ENCODE data around the gene CALHM5.
A peak's percentile ranks its signal among the peaks of the same experiment; 100 is the strongest.

The CALHM5 gene

DNA sequence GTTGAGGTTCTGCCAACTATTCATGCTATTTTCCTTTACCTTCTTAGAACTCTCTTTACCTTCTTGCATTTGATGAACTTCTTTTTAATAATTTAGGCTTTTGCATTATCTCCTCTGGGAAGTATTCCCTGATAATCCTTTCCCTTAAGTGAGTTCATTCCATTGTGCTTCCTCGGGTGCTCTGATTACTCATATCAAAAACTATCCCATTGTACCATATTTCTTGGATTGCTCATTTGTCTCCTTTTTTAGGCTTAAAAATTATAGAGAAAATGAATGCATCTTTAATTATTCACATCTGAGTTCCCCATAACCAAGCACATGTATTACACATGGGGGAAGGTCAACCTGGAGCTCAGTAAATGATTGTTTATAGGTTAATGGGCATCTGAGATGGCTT, 44.6 kb downstream of the CALHM5 start:
- DNase-seq: no peak

DNA sequence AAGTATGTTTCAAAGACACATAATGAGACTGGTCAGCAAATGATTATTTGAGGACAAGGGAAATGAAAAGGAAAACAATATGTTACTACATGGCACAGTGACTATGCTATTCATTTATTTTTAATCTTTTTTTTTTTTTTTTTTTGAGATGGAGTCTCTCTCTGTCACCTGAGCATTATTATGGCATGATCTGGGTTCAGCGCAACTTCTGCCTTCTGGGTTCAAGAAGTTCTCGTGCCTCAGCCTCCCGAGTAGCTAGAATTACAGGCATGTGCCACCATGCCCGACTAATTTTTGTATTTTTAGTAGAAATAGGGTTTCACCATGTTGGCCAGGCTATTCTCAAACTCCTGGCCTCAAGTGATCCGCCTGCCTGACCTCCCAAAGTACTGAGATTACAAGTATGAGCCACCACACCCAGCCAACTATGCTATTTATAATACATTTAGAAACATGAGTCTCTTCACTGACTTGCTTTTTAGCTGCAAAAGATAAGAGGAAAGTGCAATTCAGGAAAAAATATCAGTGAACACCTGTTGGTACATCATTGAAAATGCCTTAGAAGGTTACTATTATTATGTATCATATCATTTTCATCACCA, 45.5 kb downstream of the CALHM5 start:
- no peak for DNase-seq

DNA sequence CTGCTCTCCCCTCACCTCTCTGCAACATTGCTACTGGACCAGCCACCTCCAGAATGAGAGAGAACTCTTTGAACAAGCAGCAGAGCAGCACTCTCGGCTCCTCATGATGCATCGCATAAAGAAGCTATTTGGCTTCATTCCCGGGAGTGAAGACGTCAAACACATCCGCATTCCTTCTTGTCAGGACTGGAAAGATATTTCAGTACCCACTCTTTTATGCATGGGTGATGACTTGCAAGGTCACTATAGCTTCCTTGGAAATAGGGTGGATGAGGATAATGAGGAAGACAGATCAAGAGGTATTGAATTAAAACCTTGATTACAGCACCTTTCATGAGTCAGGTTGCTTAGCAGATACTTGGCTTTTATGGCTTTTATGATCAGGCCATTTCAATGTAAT, 46.5 kb downstream of the CALHM5 start:
- no peak for DNase-seq

DNA sequence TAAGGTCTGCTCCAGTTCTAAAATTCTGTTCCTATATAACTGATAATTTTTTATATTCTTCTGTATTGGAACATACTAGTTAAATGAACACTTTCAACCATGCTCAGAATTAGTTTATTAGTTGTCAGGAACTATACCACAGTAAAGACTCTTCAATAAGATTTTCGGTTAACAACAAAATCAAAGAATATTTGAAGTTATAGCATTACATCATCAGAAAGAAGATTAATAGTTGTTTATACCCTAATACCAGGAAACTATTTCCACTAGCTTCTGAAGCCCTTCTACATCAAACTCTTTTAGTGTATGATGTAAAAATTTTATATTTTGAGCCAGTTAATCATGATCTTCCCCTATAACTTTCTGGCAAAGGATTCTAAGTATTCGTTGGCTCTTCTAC, 48.7 kb downstream of the CALHM5 start:
- DNase-seq: no peak

DNA sequence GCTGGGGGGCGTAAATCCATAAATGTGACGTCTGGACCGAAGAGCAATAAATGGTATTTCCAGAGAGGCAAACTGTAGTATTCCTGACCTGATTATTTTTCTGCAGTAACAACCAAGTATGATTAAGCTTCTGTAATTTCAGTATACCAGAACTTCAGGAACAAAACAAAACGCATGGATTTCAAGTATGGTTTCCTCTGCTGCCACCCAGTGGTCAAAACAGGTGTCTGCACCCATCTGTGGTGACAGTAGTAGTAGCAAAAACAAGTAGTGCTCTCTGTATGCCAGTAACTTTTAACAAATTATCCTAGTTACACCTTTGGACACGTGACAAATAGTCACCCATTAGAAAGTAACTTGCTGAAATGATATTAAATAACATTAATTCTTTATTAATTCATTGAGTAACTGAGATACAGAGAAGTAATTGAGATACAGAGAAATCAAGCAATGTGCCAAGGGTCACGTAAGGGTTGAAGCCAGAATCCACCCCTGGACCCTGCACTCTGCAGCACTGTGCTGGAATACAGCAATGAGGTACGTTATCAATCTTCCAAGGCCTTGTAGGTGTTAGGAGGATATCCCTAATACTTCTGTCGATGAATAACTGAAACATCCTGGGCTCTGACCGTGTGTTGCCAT, 50.1 kb downstream of the CALHM5 start:
- DNase-seq: peak; percentile 56

DNA sequence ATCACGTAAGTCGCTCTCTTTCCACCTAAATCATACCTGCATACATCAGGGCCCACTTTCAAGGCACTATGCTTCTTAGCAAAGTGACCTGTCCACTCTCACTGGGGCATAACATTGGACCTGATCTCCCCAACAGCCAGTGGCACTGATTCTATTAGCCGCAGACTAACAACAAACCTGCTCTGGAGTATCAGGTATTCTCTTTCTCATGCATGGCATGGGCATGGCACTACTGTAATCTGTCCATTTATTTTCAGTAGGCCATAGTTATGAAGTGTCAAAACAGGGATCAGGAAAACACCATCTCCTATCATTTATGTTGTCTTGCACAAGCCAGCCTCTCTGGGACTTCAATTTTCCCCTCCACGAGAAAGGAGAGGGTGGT, 50.6 kb downstream of the CALHM5 start:
- DNase-seq: no peak

DNA sequence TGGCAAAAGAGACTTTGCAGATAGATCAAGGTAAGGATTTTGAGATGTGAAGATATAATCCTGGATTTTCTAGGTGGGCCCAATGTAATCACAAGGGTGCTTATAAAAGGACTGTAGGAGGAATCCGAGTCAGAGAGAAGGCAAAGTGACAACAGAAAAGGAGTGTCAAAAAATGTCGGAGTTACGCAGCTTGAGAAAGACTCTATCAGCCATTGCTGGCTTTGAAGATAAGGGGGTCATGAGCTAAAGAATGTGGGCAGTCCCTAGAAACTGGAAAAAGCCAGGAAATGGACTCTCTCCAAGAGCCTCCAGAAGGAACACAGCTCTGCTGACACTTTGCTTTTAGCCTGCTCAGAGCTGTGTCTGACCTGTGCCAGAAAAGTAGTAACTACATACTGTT, 51.2 kb downstream of the CALHM5 start:
- DNase-seq: no peak

DNA sequence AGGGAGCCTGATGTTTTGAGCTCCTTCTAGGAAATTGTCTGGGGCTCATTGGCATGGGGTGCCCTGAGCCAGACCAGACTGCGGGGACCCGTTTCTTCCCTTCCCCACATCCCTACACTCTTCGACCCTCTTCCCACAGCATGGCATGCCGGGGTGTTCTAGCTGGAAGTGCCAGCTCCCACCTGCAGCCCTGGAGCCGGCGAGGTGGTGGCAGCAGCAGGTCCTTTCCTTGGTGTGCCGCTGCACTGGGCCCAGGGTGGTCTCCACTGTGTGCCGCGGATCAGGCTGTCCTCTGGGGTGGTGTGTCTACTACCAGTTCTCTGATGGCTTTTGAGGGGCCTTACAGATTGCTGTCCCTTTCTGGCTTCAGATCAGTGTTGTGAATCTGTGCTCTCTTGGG, 52.4 kb downstream of the CALHM5 start:
- no peak for DNase-seq

DNA sequence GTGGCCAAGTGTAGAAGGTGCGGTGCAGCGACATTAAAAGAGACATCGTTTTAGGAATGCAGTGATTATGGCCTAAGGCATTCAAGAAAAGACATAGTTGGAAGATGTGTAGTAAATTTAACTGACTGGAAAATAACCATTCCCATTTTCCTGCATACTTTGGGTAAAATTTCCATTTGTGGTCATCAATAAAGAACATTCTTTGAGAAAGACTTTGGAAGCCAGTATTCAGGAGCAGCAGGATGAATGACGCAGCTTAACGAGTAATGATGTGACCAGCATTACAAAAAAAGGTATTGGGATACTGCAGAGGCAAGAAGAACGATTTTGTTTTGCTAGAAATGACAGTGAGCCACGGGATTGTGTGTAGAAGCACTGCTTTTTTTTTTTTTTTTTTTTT, 52.9 kb downstream of the CALHM5 start:
- DNase-seq: no peak

DNA sequence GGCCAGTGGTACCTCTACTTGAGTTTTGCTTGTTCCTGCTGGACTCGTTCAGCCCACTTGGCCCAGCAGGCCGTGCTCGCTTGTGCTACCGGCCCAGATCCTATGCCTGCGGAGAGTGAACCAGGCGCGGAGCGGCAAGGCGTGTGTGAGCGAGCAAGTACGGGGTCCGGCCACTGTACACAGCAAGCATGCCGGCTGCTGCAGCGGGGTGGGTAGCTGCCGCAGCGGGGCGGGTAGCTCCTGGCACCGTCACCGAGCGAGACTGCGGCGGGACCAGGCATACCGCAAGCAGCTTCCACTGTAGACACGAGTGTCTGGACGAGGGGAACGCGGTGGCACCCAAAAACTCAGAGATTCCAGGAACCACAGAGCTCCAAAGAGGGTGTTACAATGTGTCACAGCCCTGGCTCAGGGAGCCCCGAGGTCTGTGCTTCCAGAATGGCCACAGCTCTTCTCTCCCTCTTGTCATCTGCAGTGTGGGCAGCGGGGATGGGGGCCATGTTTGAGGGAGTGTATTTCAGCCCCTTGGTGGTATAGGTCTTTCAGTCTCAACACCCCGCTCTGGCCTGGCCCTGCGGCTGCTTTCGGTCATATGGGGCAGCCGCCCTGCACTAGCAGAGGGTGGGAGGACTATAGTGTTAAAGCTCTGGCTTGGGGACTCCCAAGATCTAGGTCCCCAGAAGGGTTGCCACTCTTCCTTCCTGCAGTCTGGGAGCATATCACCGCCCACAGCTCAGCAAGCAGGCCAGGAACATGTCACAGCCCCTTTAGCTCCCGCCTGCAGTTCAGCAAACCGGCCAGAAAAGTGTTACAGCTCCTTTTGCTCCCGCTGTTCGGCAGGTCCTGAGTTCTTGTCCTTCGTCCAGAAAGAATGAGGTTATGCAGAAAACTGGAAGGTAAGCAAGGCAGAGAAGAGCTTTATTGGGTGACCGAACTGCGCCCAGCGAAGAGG, 53.8 kb downstream of the CALHM5 start:
- peak; percentile 5 for DNase-seq

DNA sequence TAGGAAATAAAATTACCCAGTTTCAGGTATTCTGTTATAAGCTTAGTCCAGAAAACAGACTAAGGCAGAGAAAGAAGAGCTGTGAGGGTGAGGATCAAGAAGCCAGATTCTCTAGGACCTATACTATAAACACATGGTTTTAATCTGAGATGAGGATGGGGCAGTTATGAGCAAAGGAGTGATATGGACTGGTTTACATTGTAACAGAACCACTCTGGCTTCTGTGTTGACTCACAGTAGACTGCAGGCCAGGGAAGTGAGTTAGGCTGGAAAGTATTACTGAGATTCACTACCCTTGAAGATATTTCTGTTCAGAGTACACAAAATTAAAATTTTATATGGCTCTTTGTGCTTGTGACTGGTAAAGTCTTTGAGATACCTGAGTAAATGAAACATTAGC, 56.7 kb downstream of the CALHM5 start:
- no peak for DNase-seq

DNA sequence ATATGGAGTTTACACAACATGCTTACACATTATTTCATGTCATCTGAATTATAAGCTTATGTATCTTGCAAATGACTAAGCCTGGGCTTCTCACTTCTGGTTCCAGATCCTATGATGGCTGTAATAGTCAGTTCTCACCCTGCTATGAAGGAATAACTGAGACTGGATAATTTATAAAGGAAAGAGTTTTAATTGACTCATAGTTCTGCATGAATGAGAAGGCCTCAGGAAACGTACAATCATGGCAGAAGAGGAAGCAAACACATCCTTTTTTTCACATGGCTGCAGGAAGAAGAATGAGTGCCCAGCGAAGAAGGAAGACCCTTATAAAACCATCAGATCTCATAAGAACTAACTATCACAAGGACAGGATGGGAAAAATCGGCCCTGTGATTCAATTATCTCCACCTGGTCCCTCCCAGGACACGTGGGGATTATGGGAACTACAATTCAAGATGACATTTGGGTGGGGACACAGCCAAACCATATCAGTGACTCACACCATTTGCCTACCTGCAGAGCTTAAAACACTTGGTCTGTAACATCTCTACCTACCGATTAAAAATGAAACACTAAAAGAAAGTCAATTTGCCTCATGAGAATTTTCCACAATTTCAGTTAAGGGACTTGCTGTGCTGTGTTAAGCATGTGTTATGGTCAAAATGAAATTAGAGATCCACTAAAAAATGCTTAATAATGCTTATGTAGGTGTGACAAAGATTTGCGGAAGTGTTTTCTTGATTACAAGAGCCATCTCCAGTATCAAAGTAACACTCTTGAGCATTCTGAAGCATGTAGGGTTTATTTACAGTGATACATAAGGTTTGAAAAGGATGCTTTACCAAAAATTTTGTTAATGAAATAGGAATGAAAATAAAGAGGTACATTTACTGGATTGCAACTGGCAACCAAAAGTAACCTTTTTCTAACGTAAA, 57.6 kb downstream of the CALHM5 start:
- DNase-seq: no peak

DNA sequence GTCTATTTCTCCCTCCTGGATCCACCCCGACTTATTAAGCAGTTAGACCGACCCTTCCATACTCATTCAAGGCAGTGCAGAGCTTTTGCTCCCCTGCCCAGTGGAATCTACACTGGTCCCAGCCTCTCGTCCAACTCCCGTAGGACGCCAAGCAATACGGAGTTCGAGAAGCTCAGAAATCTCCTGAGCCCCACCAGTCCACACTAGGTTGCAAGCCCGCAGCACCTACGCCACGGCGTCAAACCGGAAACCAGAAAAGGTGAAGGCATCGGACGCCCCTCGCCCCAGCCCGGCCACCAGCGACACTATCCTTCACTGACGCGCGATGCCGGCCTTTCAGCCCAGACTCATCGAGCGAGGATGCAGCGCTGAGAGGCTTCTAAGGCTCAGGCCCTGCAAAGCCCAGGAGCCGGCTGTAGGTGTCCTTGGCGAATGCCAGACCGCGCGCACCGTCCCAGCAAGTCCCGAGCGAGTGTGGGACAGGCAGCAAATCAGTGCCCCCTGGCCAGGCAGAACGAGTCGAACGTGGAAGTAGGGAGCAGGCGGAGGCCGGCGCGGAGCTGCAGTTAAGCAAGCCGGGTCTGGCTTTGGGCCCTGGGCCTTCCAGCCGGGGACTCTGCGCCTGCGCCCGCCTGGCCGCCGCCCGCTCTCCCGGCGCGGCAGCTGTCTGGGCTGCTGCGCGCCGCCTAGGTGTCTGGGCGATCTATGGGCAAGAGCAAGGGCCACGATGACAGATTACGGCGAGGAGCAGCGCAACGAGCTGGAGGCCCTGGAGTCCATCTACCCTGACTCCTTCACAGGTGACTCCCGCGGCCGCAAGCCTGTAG, 59.6 kb downstream of the CALHM5 start, which contains the start of gene RWDD1:
Gene RWDD1, plus strand, starts transcription at position 649 of the 827 bp plus-strand sequence. Its CDS starts 79 bp downstream, at position 728.
- DNase-seq: peak; percentile 96

DNA sequence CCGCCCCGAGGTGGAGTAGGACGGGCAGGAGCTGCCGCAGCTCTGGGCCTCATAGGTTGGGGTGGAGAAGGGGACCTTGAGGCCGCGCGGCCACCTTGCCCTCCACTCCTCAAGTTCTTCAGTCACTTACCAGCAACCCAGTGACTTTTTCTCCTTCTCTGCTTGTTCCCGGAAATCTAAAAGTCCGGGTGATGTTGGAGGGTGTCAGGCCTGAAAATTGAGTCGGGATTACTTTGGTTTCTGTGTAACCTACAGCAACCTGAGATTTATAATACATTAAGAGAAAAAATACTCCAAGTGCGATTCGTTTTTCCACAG, 60.2 kb downstream of the CALHM5 start:
- DNase-seq: no peak

DNA sequence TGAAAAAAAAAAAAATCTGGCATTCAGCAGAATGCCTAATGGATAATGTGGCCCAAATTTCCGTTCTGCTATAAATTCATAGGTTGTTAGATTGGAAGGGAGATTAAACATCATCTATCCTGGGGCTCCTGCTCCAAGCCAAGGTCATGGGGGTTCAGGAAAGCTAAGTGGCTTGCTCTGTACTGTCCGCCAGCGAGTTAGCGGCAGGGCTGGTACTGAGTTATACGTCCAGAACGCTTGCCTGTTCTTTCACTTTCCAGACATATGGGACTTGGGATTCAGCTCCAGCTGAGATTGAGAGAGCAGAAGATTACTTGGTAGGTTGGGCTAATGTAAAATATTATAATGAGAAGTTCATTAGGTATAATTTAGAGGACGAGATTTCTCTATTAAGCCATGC, 60.7 kb downstream of the CALHM5 start:
- no peak for DNase-seq

Measured in stimulated activated CD4-positive, alpha-beta T cell treated with anti-CD3 and anti-CD28 coated beads, Interleukin-12 subunit alpha, Interleukin-12 subunit beta, amount 100 ng/mL, for 4 hours (primary cell).